K562 (cell line): ENCODE measurements around the gene SERINC5. TPM values are rescaled to one million over a fixed set of nuclear protein-coding genes. Genes with fewer than 3 reads are reported as not detected.
A peak's percentile ranks its signal among the peaks of the same experiment; 100 is the strongest.

ENCODE experiments used
- CTBP1 ChIP-seq: fragments of 450-650 bp; IDR thresholded peaks from 2 replicates; pipeline ENCODE4 v1.6.1; 2016; ENCODE audit warnings: borderline replicate concordance
- RAD21 ChIP-seq, 2 experiments: fragments of 250-450 bp in 1 of 2; fragments of 450-650 bp in 1 of 2; sonication (Bioruptor Pico) in 1 of 2; formaldehyde crosslinking in 1 of 2; IDR thresholded peaks in 1 of 2; conservative IDR thresholded peaks in 1 of 2; 2 replicates each; pipeline versions ENCODE4 v1.4.0 to v1.8.0; 2020 to 2022; ENCODE audit warnings: mild to moderate bottlenecking in 2 of 2, moderate library complexity in 1 of 2
- SAFB2 ChIP-seq: fragments of 200-400 bp; formaldehyde crosslinking; IDR thresholded peaks from 2 replicates; pipeline ENCODE4 v1.6.1; 2018; ENCODE audit warnings: borderline replicate concordance, low read length, low read depth, moderate library complexity; ENCODE audit not compliant: severe bottlenecking
- ZNF766 ChIP-seq: fragments of 200-800 bp; sonication (Bioruptor generic); conservative IDR thresholded peaks from 2 replicates; pipeline ENCODE4 v1.6.1; 2016; ENCODE audit warnings: missing genetic modification characterization, missing compliant biosample characterization
- polyA plus RNA-seq, 8 experiments: library from polyadenylated mRNA; depleted of rRNA in 4 of 8; stranded (reverse) in 5 of 8; unstranded in 3 of 8; fragments of >200 nt; fragmentation: Nextera tagmentation in 2 of 8; fragmentation: Illumina TruSeq in 1 of 8; extraction: Ambion mirVana in 2 of 8; extraction: Trizol in 1 of 8; gene quantifications; 2 replicates each; pipeline versions ENCODE4 v1.2.1 to v1.2.3, GENCODE V29; 2011 to 2014; ENCODE audit warnings: inconsistent platforms in 1 of 8, missing spikeins in 1 of 8
- total RNA-seq, 7 experiments: library from RNA; depleted of rRNA in 6 of 7; stranded (reverse); fragments of >200 nt in 6 of 7; fragmentation: Illumina TruSeq in 2 of 7; extraction: Trizol in 2 of 7; gene quantifications; 2 replicates each; pipeline versions ENCODE4 v1.2.1 to v1.2.3, GENCODE V29; 2011 to 2021; ENCODE audit warnings: low replicate concordance in 1 of 7
- TF ChIP-seq, protein P1 (sequence below), 2 experiments: fragments of 450-650 bp; formaldehyde crosslinking in 1 of 2; IDR thresholded peaks; 2 replicates each; pipeline versions ENCODE4 v1.4.0 to v1.6.1; 2014 to 2020; ENCODE audit warnings: mild to moderate bottlenecking in 2 of 2, borderline replicate concordance in 1 of 2, low read depth in 1 of 2
- TF ChIP-seq, protein P2 (sequence below), 3 experiments: IDR thresholded peaks in 2 of 3; conservative IDR thresholded peaks in 1 of 3; 2 replicates each; pipeline ENCODE4 v1.5.1; 2011 to 2012; ENCODE audit warnings: low read length in 3 of 3, mild to moderate bottlenecking in 3 of 3, control low read depth in 2 of 3, improper control_type of control experiment in 1 of 3, inconsistent platforms in 1 of 3, low read depth in 1 of 3, mixed read lengths in 1 of 3, moderate library complexity in 1 of 3; ENCODE audit not compliant: insufficient read depth in 2 of 3

Gene SERINC5
- total and polyA plus RNA-seq, 9 of the 15 experiments (the other 6 are each of a cell fraction or from before 2014, with no cell fraction given), result 1.4 to 7.9 (median 3.7) TPM

DNA sequence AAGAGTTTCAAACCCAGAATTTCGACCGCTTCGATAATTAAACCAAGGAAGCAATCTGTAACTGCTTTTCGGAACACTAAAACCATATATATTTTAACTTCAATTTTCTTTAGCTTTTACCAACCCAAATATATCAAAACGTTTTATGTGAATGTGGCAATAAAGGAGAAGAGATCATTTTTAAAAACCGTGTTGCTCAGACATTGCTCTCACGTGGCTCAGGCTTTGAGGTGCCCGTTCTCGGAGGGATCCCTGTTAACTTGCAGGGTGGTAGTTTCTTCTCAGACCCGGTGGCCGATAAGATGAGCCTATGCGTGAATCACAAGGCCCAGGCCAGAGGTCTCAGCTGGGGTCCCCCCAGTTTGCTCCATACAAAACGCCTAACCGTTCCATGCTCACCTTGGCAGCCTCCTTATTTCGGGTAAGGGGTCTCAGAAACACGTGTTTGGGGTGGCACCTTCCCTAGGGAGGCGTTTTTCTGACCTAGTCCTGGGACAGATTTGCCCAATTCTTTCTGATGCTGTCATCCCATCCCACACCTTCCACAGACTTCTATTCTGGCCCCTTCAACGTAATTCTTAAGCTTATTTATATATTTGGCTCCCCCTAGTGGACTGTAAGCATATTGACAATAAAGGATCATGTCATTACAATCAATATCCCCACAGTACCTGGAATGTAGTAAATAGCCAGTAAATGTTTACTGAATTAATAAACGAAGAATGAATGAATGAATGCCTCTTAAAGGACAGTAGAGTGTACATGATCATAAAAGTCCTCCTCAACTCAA is 172.6 kb downstream of the SERINC5 start (continued):
- TF ChIP-seq, protein P1, sequence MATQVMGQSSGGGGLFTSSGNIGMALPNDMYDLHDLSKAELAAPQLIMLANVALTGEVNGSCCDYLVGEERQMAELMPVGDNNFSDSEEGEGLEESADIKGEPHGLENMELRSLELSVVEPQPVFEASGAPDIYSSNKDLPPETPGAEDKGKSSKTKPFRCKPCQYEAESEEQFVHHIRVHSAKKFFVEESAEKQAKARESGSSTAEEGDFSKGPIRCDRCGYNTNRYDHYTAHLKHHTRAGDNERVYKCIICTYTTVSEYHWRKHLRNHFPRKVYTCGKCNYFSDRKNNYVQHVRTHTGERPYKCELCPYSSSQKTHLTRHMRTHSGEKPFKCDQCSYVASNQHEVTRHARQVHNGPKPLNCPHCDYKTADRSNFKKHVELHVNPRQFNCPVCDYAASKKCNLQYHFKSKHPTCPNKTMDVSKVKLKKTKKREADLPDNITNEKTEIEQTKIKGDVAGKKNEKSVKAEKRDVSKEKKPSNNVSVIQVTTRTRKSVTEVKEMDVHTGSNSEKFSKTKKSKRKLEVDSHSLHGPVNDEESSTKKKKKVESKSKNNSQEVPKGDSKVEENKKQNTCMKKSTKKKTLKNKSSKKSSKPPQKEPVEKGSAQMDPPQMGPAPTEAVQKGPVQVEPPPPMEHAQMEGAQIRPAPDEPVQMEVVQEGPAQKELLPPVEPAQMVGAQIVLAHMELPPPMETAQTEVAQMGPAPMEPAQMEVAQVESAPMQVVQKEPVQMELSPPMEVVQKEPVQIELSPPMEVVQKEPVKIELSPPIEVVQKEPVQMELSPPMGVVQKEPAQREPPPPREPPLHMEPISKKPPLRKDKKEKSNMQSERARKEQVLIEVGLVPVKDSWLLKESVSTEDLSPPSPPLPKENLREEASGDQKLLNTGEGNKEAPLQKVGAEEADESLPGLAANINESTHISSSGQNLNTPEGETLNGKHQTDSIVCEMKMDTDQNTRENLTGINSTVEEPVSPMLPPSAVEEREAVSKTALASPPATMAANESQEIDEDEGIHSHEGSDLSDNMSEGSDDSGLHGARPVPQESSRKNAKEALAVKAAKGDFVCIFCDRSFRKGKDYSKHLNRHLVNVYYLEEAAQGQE (IDR thresholded peaks at IDR 0.05; ENCODE audit: borderline replicate concordance), result peak; percentile 31; the same call in 1 of the 2 replicates
- TF ChIP-seq, protein P1 (CRISPR knock-in tag; IDR thresholded peaks at IDR 0.05; ENCODE audit: low read depth), result no peak
- TF ChIP-seq SAFB2, result no peak
- TF ChIP-seq, protein P2, sequence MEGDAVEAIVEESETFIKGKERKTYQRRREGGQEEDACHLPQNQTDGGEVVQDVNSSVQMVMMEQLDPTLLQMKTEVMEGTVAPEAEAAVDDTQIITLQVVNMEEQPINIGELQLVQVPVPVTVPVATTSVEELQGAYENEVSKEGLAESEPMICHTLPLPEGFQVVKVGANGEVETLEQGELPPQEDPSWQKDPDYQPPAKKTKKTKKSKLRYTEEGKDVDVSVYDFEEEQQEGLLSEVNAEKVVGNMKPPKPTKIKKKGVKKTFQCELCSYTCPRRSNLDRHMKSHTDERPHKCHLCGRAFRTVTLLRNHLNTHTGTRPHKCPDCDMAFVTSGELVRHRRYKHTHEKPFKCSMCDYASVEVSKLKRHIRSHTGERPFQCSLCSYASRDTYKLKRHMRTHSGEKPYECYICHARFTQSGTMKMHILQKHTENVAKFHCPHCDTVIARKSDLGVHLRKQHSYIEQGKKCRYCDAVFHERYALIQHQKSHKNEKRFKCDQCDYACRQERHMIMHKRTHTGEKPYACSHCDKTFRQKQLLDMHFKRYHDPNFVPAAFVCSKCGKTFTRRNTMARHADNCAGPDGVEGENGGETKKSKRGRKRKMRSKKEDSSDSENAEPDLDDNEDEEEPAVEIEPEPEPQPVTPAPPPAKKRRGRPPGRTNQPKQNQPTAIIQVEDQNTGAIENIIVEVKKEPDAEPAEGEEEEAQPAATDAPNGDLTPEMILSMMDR (IDR thresholded peaks at IDR 0.05 in 2 of 3, conservative IDR thresholded peaks at IDR 0.05 in 1 of 3; ENCODE audit: insufficient read depth in 2 of 3, low read depth in 1 of 3, low read length in 3 of 3), result peak; percentile 65 to 81 (median 71); a peak in 5 of 6 replicates
- peak; percentile 75 to 80 for TF ChIP-seq RAD21 (CRISPR knock-in tag; conservative IDR thresholded peaks at IDR 0.05 in 1 of 2, IDR thresholded peaks at IDR 0.05 in 1 of 2)
- 0 out of 2 replicates have a peak, but pooled peaks have one; percentile 45 for TF ChIP-seq CTBP1
- TF ChIP-seq ZNF766 (CRISPR knock-in tag), result 0 out of 2 replicates have a peak, but pooled peaks have one; percentile 24
